Activated CD4-positive, alpha-beta memory T cell treated with anti-CD3 and anti-CD28 coated beads for 36 hours (primary cell): Measurements from ENCODE around the gene DDX39A. TPM values are rescaled to one million over a fixed set of nuclear protein-coding genes. Genes with fewer than 3 reads are reported as not detected.
"Not testable (repeated sequence)": the region's sequence is repeated elsewhere in the genome, so short reads cannot be mapped to it uniquely, and the experiment has no call there.

ENCODE experiments used
- CTCF ChIA-PET: fragments of 350-600 bp; sonication (Branson Sonifier 250); formaldehyde crosslinking; loops from one replicate; lab custom pipeline; 2021; ENCODE audit warnings: antibody characterized with exemption, inconsistent platforms; lab: Charles Lee
- POLR2A ChIA-PET: fragments of 350-600 bp; sonication (Branson Sonifier 250); formaldehyde crosslinking; loops from one replicate; lab custom pipeline; 2021; ENCODE audit warnings: antibody characterized with exemption; lab: Charles Lee
- DNase-seq: peaks from one replicate; pipeline ENCODE4 v3.0.0-alpha.2; 2020
- H3K27ac Mint-ChIP-seq: one replicate; pipeline ENCODE4 v1.8.0; 2021; ENCODE audit warnings: mixed read lengths
- H3K27me3 Mint-ChIP-seq: one replicate; pipeline ENCODE4 v1.8.0; 2021; ENCODE audit warnings: mixed read lengths
- H3K36me3 Mint-ChIP-seq: one replicate; pipeline ENCODE4 v1.8.0; 2021; ENCODE audit warnings: mixed read lengths
- H3K4me1 Mint-ChIP-seq: one replicate; pipeline ENCODE4 v1.8.0; 2021; ENCODE audit warnings: low read depth, mixed read lengths
- H3K4me3 Mint-ChIP-seq: one replicate; pipeline ENCODE4 v1.8.0; 2021; ENCODE audit warnings: mild to moderate bottlenecking, mixed read lengths
- H3K9me3 Mint-ChIP-seq: one replicate; pipeline ENCODE4 v1.8.0; 2021; ENCODE audit warnings: mixed read lengths
- intact Hi-C: fragments of 100-400 bp; cut with micrococcal nuclease; formaldehyde crosslinking; loops from one replicate; pipeline ENCODE4 v1.15.1; 2023
- total RNA-seq, 2 experiments: library from RNA; stranded (reverse); gene quantifications; one replicate each; pipeline ENCODE4 v1.2.3, GENCODE V29; 2021

DDX39A gene
- total RNA-seq, 2 experiments from 2014 or later: 200 to 204 TPM

DNA sequence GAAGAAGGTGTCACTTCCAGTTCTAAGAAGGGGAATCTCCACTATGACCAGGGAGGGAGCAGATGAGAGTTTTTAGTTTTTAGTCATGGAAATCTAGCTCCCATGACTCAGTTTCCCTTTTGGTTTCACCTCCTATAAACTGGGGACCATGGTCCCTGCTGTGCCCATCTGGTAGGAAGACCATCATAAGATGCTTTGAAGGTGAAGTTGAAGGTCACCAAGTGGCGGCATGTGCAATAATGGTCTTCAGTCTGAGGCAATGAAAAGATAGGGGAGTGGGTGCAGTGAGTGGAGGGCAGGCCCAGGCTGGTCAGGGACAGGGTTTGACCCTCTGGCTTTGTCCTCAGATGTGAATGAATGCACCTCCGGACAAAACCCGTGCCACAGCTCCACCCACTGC lies 22.4 kb downstream of the DDX39A start:
- DNase-seq, H3K27me3 Mint-ChIP-seq, H3K9me3 Mint-ChIP-seq, H3K4me3 Mint-ChIP-seq, intact Hi-C loops: not testable (repeated sequence)
- ChIA-PET CTCF (interaction anchor here (0.8 kb wide), 1 partner anchor 338 kb away, joined by 3 read pairs; no protein-coding TSS in a partner anchor), POLR2A (interaction anchor here (0.5 kb wide), 1 partner anchor 14 kb away, joined by 4 read pairs; no protein-coding TSS in a partner anchor)
- Mint-ChIP-seq H3K36me3 (peaks cover 49% of the 10 kb centered on the region), H3K4me1 (peaks cover 39% of the 10 kb centered on the region), H3K27ac (peak overlapping the region; percentile 78)

DNA sequence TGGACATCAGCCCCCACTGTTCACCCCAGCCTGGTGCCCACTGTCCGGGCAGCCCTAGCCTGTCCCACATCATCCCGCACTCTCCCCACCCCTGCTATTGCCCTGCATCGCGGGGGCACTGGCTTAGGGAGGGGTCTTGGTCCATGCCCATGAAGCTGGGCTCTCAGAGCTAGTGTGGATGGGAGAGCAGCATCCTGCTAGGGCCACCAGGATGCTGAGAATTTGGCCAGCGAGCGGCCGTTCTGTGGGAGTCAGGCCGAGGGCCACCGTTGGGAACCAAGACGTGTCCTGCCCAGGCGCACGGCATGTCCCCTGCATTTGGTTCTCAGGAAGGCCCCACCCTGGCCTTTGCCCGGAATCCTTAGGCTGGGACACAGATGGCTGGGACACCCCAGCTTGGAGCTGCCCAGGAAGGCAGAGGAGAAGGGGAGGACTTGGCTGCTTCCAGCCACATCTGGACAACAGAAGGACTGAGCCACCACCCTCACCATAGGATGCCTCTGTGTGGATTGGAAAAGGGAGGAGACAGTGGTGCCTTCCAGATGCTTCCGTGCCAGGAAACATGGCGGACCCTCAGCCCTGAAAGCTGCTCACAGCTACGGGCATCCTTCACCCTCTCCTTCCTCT lies 23.3 kb downstream of the DDX39A start:
- peaks cover 46% of the 10 kb centered on the region for H3K36me3 Mint-ChIP-seq
- intact Hi-C loops: no loop called here
- CTCF ChIA-PET: interaction anchor here (0.8 kb wide), 1 partner anchor 337 kb away, joined by 3 read pairs; no protein-coding TSS in a partner anchor
- peaks cover 32% of the 10 kb centered on the region for H3K4me1 Mint-ChIP-seq
- no peak overlapping the region for H3K4me3 Mint-ChIP-seq
- DNase-seq: no peak
- peak overlapping the region; percentile 78 for H3K27ac Mint-ChIP-seq
- no peaks in the 10 kb centered on the region for H3K27me3 Mint-ChIP-seq
- POLR2A ChIA-PET: interaction anchor here (1.0 to 1.5 kb wide), 3 partner anchors 9 to 15 kb away, joined by 4 to 5 read pairs (median 4); partner anchors contain the start of gene ADGRE5
- H3K9me3 Mint-ChIP-seq: no peaks in the 10 kb centered on the region

DNA sequence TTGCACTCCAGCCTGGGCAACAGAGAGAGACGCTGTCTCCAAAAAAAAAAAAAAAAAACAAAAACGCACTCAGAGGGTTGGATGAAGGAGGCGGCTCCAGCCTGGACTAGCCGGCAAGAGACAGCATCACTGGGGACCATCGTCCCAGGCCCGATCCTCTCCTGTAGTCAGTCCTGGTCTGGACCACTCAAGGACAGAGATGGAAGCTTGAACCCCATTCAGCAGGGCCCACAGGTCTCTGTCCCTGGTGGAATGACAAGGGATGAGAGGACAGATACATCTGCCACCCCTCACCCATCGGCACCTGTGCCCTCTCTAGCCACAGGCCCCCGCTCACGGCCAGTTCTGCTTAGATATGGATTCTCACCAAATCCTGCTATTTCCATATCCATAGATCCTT lies 23.9 kb downstream of the DDX39A start:
- intact Hi-C loops: no loop called here
- peaks cover 28% of the 10 kb centered on the region for H3K4me1 Mint-ChIP-seq
- DNase-seq: no peak
- ChIA-PET POLR2A (interaction anchor here (1.0 to 1.5 kb wide), 3 partner anchors 9 to 14 kb away, joined by 4 to 5 read pairs (median 4); partner anchors contain the start of gene ADGRE5), CTCF (no interaction called here)
- no peaks in the 10 kb centered on the region for H3K27me3 Mint-ChIP-seq
- H3K4me3 Mint-ChIP-seq: no peak overlapping the region
- peak overlapping the region; percentile 78 for H3K27ac Mint-ChIP-seq
- no peaks in the 10 kb centered on the region for H3K9me3 Mint-ChIP-seq
- H3K36me3 Mint-ChIP-seq: peaks cover 50% of the 10 kb centered on the region

DNA sequence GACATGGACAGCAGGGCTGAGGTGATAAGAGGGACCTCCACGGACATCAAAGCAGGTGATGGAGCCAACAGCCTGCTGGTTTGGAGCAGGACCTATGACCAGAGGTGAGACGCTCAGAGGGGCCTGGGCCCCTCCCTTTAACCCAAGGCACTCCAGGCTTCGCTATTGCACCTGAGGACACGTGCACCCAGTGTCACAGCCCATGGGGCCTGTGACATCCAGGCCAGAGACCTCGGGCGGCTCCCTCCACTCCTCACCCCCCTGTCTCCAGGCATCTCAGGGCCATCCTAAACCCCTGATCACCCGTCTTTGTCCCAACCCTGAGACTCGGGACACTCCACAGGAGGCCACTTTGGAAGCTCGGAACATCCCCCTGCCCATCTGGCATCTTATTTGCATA lies 25.0 kb downstream of the DDX39A start:
- peaks cover 28% of the 10 kb centered on the region for H3K4me1 Mint-ChIP-seq

DNA sequence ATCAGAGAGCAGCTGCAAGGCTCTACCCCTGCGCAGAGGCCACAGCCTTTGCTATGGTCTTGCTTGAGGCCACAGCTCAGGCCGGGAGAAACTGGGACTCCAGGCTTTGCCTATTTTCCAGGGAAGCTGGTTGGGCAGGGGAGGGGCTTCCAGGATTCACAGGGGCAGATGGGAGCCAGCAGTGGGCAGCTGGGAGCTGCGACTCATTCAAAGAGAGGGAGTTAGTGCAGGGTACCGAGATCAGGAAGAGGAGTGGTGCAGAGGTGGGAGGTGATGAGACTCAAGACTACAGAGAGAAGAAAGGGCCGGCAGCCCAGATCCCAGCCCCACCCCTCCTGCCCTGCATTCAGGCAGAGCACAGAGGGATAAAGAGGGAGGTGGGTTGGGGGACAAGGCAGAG lies 25.8 kb downstream of the DDX39A start:
- ChIA-PET POLR2A (interaction anchor here (0.9 to 1.1 kb wide), 2 partner anchors 11 to 29 kb away, joined by 3 to 4 read pairs; no protein-coding TSS in a partner anchor), CTCF (no interaction called here)
- H3K27ac Mint-ChIP-seq: peak overlapping the region; percentile 34
- H3K9me3 Mint-ChIP-seq: no peaks in the 10 kb centered on the region
- intact Hi-C loops: no loop called here
- H3K4me1 Mint-ChIP-seq: peaks cover 33% of the 10 kb centered on the region
- peaks cover 55% of the 10 kb centered on the region for H3K36me3 Mint-ChIP-seq
- DNase-seq: no peak
- no peak overlapping the region for H3K4me3 Mint-ChIP-seq
- no peaks in the 10 kb centered on the region for H3K27me3 Mint-ChIP-seq

More for the DNA sequence above, 25.0 kb downstream of the DDX39A start:
- CTCF ChIA-PET: interaction anchor here (0.6 to 1.0 kb wide), 2 partner anchors 37 to 85 kb away, joined by 3 read pairs; no protein-coding TSS in a partner anchor
- no peaks in the 10 kb centered on the region for H3K9me3 Mint-ChIP-seq
- H3K4me3 Mint-ChIP-seq: no peak overlapping the region
- no peaks in the 10 kb centered on the region for H3K27me3 Mint-ChIP-seq
- POLR2A ChIA-PET: interaction anchor here (1.5 kb wide), 1 partner anchor 12 kb away, joined by 5 read pairs; no protein-coding TSS in a partner anchor
- H3K36me3 Mint-ChIP-seq: peaks cover 51% of the 10 kb centered on the region
- H3K27ac Mint-ChIP-seq: peak overlapping the region; percentile 34
- intact Hi-C loops: no loop called here
- DNase-seq: no peak

DNA sequence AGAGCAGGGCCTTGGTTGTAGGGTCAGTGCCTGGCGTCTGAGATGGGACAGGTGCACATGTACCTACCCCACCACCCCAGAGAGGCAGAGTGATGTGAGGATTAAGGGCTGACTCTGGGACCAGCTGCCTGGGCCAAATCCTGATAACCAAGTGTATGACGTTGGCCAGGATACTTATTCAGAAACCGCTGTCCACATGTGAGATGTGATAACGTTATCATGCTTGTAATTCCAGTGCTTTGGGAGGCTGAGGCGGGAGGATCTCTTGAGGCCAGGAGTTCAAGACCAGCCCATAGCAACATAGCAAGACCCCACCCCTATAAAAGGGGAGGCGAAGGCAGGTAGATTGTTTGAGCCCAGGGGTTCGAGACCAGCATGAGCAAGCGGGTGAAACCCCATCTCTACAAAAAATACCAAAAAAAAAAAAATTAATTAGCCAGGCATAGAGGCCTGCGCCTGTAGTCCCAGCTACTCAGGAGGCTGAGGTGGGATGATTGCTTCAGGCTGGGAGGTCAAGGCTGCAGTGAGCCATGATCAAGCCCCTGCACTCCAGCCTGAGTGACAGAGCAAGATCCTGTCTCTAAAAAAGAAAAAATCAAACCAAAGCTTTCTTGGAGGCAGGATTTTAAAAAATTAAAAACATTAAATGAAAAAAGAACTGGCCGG lies 27.9 kb downstream of the DDX39A start:
- Mint-ChIP-seq H3K9me3 (no peaks in the 10 kb centered on the region), H3K4me3 (no peak overlapping the region), H3K27ac (peak overlapping the region; percentile 34), H3K4me1 (peaks cover 24% of the 10 kb centered on the region), H3K27me3 (no peaks in the 10 kb centered on the region), H3K36me3 (peaks cover 47% of the 10 kb centered on the region)
- ChIA-PET POLR2A (interaction anchor here (0.6 kb wide), 1 partner anchor 12 kb away, joined by 4 read pairs; no protein-coding TSS in a partner anchor), CTCF (interaction anchor here (0.6 to 1.3 kb wide), 4 partner anchors 15 to 43 kb away, joined by 3 to 4 read pairs (median 3); no protein-coding TSS in a partner anchor)
- intact Hi-C loops: no loop called here
- DNase-seq: no peak

DNA sequence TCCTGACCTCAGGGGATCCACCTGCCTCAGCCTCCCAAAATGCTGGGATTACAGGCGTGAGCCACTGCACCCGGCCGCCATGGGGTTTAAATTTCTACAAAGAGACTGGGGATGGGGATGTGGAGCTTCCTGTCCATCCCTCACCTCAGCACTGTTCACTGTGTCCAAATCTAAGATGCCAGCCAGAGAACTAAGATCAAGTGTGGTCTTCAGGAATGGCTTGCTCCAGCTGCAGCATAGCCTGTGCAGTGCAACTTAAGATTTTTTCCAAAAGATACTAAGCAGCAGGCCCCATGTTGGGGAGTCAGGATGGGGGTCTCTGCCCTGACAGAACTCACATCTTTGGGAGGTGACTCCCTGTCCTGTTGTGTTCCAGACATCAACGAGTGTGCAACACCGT lies 28.6 kb downstream of the DDX39A start:
- Mint-ChIP-seq H3K27me3 (no peaks in the 10 kb centered on the region), H3K4me3 (no peak overlapping the region), H3K4me1 (peaks cover 17% of the 10 kb centered on the region), H3K36me3 (peaks cover 42% of the 10 kb centered on the region), H3K9me3 (no peaks in the 10 kb centered on the region), H3K27ac (peak overlapping the region; percentile 34)
- no peak for DNase-seq
- CTCF ChIA-PET: interaction anchor here (0.6 to 1.2 kb wide), 2 partner anchors 16 to 42 kb away, joined by 3 read pairs; no protein-coding TSS in a partner anchor
- POLR2A ChIA-PET: interaction anchor here (0.6 kb wide), 1 partner anchor 13 kb away, joined by 4 read pairs; no protein-coding TSS in a partner anchor
- intact Hi-C loops: no loop called here

DNA sequence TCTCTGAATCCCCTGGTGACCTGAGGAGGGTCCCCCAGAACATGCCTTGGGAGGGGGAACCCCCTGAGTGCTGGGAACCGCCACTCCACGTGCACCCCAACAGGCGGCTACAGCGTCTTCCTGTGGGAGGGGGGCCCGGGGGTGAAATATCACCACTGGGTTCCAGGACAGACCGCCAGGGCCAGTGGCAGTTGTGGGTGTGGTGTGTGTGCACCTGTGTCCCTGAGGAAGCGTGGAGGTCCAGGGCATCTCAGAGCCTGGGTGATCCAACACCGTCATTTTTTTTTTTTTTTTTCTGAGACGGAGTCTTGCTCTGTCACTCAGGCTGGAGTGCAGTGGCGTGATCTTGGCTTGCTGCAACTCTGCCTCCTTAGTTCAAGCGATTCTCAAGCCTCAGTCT lies 33.6 kb downstream of the DDX39A start:
- Mint-ChIP-seq H3K9me3 (no peaks in the 10 kb centered on the region), H3K27ac (peak overlapping the region; percentile 95), H3K4me3 (peak overlapping the region; percentile 84), H3K4me1 (peaks cover 16% of the 10 kb centered on the region), H3K36me3 (peaks cover 48% of the 10 kb centered on the region), H3K27me3 (no peaks in the 10 kb centered on the region)
- CTCF ChIA-PET: interaction anchor here (0.9 kb wide), 1 partner anchor 37 kb away, joined by 6 read pairs; no protein-coding TSS in a partner anchor
- POLR2A ChIA-PET: interaction anchor here (0.6 to 8.5 kb wide), 5 partner anchors 17 to 135 kb away, joined by 3 to 315 read pairs (median 4); no protein-coding TSS in a partner anchor
- DNase-seq: peak; percentile 50
- intact Hi-C loops: no loop called here

DNA sequence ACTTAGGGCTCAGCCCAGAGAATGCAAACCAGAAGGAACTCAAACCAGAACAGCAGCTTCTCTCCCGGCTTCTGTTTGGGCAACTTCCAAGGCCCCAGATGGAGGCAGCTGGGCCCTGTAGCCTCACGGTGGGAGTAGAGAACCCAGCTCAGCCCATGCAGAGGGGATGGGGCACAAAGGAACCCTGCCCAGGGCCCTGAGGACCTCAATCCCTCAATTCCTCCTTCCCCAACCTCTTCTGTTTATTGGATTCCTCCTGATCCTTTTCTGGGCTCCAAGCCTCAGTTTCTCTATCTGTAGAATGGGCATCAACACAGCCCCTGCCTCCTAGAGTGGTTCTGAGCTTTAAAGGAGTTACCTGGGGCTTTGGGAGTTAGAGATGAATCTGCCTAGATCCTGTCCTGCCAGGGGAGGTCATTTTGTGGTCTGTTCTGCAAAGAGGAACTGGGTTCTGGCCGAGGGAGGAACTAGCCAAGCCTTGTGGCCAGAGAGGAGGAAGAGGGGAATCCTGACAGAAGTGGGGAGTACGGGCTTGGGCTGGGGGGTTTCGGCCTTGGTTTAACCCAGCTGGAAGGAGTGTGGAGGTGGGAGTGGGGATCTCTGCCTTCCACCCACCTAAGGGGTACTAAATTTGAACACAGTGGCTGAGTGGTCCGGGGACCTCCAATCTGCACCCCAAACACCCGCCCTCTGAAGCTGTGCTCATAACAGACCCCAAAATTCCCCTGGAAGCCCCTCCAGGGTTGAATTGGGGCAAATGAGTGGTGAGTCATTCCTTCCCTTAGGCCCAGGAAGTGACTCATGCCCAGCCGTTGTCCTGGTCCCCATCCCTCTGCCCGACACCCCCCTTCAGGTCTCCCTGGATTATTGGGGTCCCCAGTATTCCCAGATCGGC lies 35.2 kb downstream of the DDX39A start:
- peaks cover 45% of the 10 kb centered on the region for H3K36me3 Mint-ChIP-seq
- peak overlapping the region; percentile 84 for H3K4me3 Mint-ChIP-seq
- H3K27me3 Mint-ChIP-seq: no peaks in the 10 kb centered on the region
- peak overlapping the region; percentile 95 for H3K27ac Mint-ChIP-seq
- CTCF ChIA-PET: interaction anchor here (1.0 to 5.0 kb wide), 8 partner anchors 14 to 503 kb away, joined by 3 to 36 read pairs (median 8); partner anchors contain the start of gene ASF1B
- H3K4me1 Mint-ChIP-seq: peaks cover 30% of the 10 kb centered on the region
- peak; percentile 81 for DNase-seq
- no peaks in the 10 kb centered on the region for H3K9me3 Mint-ChIP-seq
- intact Hi-C loops: no loop called here
- POLR2A ChIA-PET: interaction anchor here (0.6 to 8.5 kb wide), 9 partner anchors 15 to 502 kb away, joined by 3 to 315 read pairs (median 4); no protein-coding TSS in a partner anchor

DNA sequence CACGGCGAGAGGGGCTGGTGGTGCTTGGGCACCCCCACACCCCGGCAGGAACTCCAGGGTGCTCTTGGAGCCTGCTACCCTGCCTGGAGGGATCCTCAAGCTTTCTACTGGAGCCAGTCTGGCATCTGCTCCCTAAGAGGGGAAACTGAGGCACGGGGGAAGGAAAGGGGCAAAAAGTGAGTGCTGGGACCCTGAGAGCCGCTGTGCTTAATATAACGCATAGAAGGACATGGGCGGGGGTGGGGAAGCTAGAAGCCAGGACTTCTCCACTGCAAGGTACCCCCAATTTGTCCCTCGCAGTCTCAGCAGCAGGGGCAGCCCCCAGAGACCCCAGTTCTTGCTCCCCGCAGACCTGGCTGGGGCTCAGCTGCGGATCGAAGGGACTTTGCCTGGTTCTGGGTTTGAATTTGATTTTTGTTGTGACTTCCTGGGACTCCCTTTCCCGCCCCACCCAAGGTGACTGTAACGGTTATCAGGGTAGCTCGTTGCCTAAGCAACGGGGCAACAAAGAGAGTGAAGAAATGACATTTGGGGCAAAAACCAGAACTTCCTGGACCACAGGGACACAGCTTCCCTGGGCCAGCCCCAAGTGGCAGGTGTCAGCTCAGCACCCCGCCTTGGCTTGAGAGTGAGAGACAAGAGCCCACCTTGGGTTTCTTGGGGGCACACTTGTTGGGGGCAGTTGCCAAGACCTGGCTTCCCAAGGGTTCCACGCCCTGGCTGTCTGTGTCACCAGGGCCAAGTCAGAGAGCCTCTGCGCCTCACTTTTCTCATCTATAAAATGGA lies 37.3 kb downstream of the DDX39A start:
- DNase-seq: peak; percentile 89
- POLR2A ChIA-PET: interaction anchor here (0.7 to 8.5 kb wide), 16 partner anchors 13 to 535 kb away, joined by 3 to 315 read pairs (median 4); partner anchors contain the start of genes ADGRL1, ASF1B and PKN1
- Mint-ChIP-seq H3K4me1 (peaks cover 34% of the 10 kb centered on the region), H3K4me3 (peak overlapping the region; percentile 84), H3K36me3 (peaks cover 33% of the 10 kb centered on the region), H3K27ac (peak overlapping the region; percentile 95), H3K9me3 (no peaks in the 10 kb centered on the region), H3K27me3 (no peaks in the 10 kb centered on the region)
- intact Hi-C loops: loop anchor here (1.0 kb wide), 3 partner anchors 14 to 37 kb away; partner anchors contain the start of gene DDX39A
- CTCF ChIA-PET: interaction anchor here (1.0 to 5.0 kb wide), 10 partner anchors 12 to 245 kb away, joined by 3 to 36 read pairs (median 12); partner anchors contain the start of gene ASF1B
